GM20431 (cell line): Measurements from ENCODE around the gene ABLIM2.

Source experiments
- in situ Hi-C: fragments of 300-500 bp; cut with MseI, MboI; formaldehyde crosslinking; loops from one replicate; pipeline ENCODE4 v1.15.0; 2020; ENCODE audit warnings: low sequenced_read_pairs; ENCODE audit not compliant: unreplicated experiment

ABLIM2 gene

GRCh38 chr4:8194306-8195242 is 36.0 kb upstream of the ABLIM2 start:
- in situ Hi-C loops, result no loop called here

GRCh38 chr4:8192748-8193738 is 34.4 kb upstream of the ABLIM2 start:
- in situ Hi-C loops, result no loop called here

GRCh38 chr4:8191136-8191747 is 32.6 kb upstream of the ABLIM2 start:
- in situ Hi-C loops, result no loop called here

GRCh38 chr4:8189551-8190466 is 31.2 kb upstream of the ABLIM2 start:
- in situ Hi-C loops, result no loop called here

- in situ Hi-C loops, result no loop called here
These were observed 30.3 kb upstream of the ABLIM2 start for GRCh38 chr4:8188743-8189550.

GRCh38 chr4:8188085-8188484 is 29.5 kb upstream of the ABLIM2 start:
- in situ Hi-C loops, result no loop called here

- in situ Hi-C loops, result no loop called here
These were observed 27.3 kb upstream of the ABLIM2 start for GRCh38 chr4:8185930-8186329.

GRCh38 chr4:8185295-8185694 is 26.7 kb upstream of the ABLIM2 start:
- in situ Hi-C loops, result no loop called here

- in situ Hi-C loops, result no loop called here
These were observed 25.4 kb upstream of the ABLIM2 start for GRCh38 chr4:8184061-8184460.

GRCh38 chr4:8182858-8183725 is 24.5 kb upstream of the ABLIM2 start:
- in situ Hi-C loops, result no loop called here

- in situ Hi-C loops, result no loop called here
These were observed 23.7 kb upstream of the ABLIM2 start for GRCh38 chr4:8182294-8182693.

GRCh38 chr4:8181844-8182243 is 23.2 kb upstream of the ABLIM2 start:
- in situ Hi-C loops, result no loop called here

- in situ Hi-C loops, result no loop called here
These were observed 22.5 kb upstream of the ABLIM2 start for GRCh38 chr4:8181119-8181518.

GRCh38 chr4:8180310-8181093 is 21.9 kb upstream of the ABLIM2 start:
- in situ Hi-C loops, result no loop called here

- in situ Hi-C loops, result no loop called here
These were observed 21.2 kb upstream of the ABLIM2 start for GRCh38 chr4:8179771-8180170.

GRCh38 chr4:8179074-8179473 is 20.5 kb upstream of the ABLIM2 start:
- in situ Hi-C loops, result no loop called here

- in situ Hi-C loops, result no loop called here
These were observed 19.3 kb upstream of the ABLIM2 start for GRCh38 chr4:8177956-8178355.
